GM21381 (cell line): ENCODE data around the gene TRPM3.
A peak's percentile ranks its signal among the peaks of the same experiment; 100 is the strongest.

Experiments
- ATAC-seq: cut with Tn5 transposase; IDR thresholded peaks from one replicate; pipeline ENCODE4 v1.9.1; 2021; ENCODE audit warnings: mild to moderate bottlenecking, moderate library complexity; ENCODE audit not compliant: unreplicated experiment

TRPM3 gene

DNA sequence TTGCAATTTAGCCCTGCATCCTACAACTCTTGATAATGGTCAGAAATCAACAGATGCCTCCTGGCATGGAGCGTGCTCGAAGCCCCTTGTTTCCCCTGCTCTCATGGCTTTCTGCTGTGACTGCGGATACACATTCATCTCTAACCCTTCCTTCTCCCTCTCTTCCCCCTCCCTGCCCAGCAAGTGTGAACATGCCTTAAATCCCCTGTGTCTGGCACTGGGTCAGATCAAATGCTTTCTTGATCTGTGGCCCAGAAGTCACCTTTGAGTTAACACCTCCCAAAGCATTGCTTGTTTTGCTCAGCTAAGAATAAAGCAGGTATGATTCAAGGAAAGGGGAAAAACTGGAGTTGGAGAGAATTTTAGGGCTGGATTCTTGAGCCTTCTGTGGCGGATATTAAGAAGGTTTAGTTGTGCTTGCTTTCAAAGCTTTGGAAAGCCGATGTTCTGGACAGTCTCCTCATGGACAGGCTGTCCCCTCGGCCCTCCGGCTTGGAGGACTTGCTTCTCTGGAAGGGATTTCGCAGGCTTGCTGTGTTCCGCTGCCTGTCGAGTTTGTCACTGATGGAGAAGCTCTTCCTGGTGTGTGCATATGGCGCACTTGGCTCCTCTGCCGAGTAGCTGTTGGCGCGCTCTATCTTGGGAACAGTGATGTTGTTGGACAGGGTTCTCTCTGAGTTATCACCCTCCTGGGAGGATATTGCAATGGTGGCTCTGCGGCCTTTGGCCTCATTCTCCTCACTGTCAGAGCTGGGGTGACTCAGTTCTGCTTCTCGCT lies 585.7 kb downstream of the TRPM3 start:
- no peak for ATAC-seq

- no peak for ATAC-seq
Measured at GRCh38 chr9:70534471-70534870, 587.0 kb downstream of the TRPM3 start.

DNA sequence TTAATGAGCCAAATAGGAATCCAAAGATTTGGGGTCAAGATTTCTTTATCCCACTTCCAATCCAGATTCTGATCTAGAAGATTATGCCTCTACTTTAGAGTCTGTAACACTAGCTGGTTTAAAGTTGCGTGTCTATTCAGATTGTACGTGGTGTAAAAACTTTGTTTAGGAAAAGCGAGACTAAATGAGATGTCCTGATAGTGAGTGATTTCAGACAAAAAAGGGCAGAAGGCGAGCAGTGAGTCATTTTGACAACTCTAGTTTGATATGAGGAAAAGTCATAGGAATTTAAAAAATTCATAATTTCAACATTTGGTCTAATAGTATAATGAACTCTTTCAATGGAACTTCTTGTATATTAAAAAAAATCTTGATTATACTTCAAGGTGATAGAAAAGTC lies 587.4 kb downstream of the TRPM3 start:
- no peak for ATAC-seq

- no peak for ATAC-seq
Measured at GRCh38 chr9:70533492-70533891, 587.9 kb downstream of the TRPM3 start.

DNA sequence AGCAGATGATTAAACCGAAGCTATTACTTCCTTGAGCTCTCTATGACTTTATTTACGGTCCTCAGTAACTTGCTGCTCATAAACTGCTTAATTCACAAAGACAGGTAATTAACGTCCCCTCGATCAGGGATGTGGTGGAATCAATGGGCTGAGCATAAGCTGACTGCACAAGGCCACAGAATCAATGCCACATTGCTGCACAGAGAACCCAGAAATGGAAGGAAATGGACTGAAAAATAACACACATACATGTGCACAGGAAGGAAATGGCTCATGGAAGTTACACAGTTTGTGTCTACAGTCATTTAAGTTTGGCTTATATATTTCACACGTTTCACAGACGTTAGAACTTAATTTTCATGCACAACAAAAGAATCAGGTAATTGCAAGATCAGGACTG lies 588.7 kb downstream of the TRPM3 start:
- ATAC-seq = no peak

DNA sequence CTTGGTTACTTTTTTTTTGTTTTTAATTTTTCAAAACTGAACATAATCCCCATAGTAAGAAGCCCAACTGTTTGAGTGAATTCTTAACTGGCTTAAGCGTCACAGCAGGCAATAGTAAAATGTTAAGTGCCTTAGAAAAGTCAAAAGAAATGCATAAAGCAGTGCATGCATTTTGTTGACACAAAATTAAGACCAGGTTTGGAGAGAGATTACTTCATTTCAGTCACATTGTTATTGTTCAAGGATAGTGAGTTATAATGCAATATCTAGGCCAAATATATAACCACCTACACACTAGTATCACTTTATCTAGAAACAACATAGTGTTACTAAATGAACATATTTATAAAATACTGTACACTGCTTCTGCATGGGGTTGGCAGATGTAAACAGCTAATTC lies 590.1 kb downstream of the TRPM3 start:
- no peak for ATAC-seq

DNA sequence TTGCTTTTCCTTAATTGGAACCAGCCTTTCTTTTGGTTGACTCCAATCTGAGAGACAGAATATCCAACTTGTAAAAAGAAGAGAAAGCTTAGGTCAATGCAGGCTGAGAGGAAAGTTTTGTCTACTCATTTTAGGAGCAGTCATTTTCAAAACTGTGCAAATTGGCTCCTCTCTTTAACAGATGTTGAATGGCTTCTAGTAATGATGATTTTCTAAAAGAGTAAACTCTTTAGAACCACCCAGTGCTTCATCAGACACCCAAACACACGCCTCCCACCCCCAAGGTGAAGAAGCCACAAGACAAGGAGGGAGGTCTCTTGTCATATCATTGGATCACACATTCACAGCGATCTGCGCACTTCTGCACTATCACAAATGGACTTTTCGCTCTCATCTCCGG lies 590.7 kb downstream of the TRPM3 start:
- ATAC-seq = no peak

GRCh38 chr9:70529833-70530232 lies 591.6 kb downstream of the TRPM3 start:
- ATAC-seq = no peak

- no peak for ATAC-seq
Measured at GRCh38 chr9:70529377-70529776, 592.0 kb downstream of the TRPM3 start.

DNA sequence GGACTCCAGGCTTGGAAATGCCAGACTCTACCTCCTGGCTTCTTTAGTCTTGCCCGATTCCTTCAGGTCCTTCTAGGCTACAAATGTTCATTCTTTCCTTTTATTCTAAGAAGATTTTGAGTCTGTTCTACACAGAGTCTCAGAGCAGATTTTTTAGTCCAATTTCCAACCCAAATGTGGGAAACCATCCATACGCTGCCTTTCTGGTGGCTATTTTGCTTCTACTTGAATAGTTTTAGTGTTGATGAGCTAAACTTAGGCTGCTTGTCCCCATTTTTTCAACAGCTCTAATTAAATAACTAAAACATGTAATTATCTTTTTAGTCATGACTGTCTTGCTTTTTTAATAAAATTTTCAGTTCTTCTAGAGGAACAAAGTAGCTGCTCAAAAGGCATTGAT lies 594.5 kb downstream of the TRPM3 start:
- ATAC-seq = no peak

- ATAC-seq = no peak
Measured at GRCh38 chr9:70525519-70525918, 595.9 kb downstream of the TRPM3 start.

- peak; percentile 76 for ATAC-seq
Measured at GRCh38 chr9:70519912-70520724, 601.3 kb downstream of the TRPM3 start.

- ATAC-seq = no peak
Measured at GRCh38 chr9:70517926-70518610, 603.4 kb downstream of the TRPM3 start.

- ATAC-seq = no peak
Measured at GRCh38 chr9:70514273-70514672, 607.1 kb downstream of the TRPM3 start.

- no peak for ATAC-seq
Measured at GRCh38 chr9:70511858-70512257, 609.6 kb downstream of the TRPM3 start.

DNA sequence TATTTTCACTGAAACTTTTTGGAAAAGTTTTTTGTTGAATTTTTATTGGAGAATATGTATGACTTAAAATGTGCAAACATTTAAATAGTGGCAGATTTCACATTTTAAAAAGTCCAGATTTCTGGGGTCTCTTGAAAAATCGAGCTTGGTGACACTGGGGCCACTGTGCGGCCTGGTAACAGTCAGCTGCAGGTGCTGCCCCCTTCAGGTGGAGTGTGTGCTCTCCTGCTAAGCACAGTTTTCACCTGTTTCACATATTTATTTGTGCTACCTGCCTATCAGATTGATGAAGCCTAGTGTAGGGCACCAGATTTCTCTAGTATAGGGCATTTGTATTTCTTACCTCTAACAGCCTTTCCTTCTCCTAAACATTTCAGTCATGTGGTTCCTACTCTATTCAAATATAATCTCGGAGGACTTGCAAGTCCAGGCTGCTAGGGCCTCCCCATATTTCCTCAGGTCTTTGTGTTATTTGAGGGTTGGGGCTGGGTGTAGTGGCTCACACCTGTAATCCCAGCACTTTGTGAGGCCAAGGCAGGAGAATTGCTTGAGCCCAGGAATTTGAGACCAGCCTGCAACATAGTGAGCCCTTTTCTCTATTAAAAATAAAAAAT lies 611.2 kb downstream of the TRPM3 start:
- ATAC-seq = no peak

GRCh38 chr9:70506159-70506558 lies 615.3 kb downstream of the TRPM3 start:
- no peak for ATAC-seq

DNA sequence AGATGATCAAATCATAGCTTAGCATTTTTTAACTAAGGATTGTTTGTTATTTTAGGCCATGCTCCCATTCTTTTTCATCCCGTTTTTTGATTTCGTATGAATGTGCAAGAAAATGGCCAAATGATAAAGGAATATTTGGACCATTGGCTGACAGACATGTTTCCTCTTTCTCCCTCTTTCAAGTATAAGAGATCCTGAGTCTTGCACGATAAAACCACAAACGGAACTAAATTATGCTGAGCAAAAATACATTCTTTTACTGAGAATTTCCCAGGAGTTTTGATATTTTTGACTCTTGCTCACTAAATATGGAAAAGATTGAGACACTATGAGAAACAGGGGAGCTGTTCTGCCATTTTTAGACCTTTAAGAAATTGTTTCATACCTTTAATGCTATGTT lies 616.6 kb downstream of the TRPM3 start:
- ATAC-seq = no peak

DNA sequence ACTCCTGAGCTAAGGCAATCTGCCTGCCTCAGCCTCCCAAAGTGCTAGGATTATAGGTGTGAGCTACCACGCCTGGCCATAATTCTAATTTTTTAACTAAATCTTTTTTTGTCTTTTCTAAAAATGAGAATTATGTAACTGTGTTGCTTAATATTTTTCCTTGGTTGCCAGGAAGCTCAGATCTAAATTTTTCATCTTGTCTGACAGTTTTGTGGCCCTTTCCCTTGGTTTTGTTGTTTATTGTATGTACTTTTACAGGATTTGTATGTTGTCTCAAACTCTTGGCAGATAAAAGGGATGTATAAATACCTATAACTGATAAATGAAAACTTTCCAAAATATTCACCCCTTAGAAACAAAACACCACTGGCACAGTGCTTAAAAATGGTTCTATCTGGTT lies 618.7 kb downstream of the TRPM3 start:
- ATAC-seq = no peak

GRCh38 chr9:70500793-70501192 lies 620.6 kb downstream of the TRPM3 start:
- ATAC-seq = no peak

GRCh38 chr9:70499621-70500020 lies 621.8 kb downstream of the TRPM3 start:
- no peak for ATAC-seq
